HG03097 (cell line): ENCODE results near the gene AP2A2.

Source experiments
- ATAC-seq: cut with Tn5 transposase; IDR thresholded peaks from one replicate; pipeline ENCODE4 v1.9.1; 2021; ENCODE audit not compliant: unreplicated experiment, low FRiP score

The AP2A2 gene

GRCh38 chr11:992577-992976 is 66.9 kb downstream of the AP2A2 start:
- ATAC-seq = no peak

- ATAC-seq = no peak
Measured at GRCh38 chr11:993632-994167, 68.0 kb downstream of the AP2A2 start.

- no peak for ATAC-seq
Measured at GRCh38 chr11:995044-995751, 69.5 kb downstream of the AP2A2 start.

GRCh38 chr11:995752-996420 is 70.2 kb downstream of the AP2A2 start:
- no peak for ATAC-seq

- ATAC-seq = no peak
Measured at GRCh38 chr11:996681-997080, 71.0 kb downstream of the AP2A2 start.

GRCh38 chr11:997907-998306 is 72.2 kb downstream of the AP2A2 start:
- ATAC-seq = no peak

GRCh38 chr11:999009-999408 is 73.3 kb downstream of the AP2A2 start:
- no peak for ATAC-seq

- ATAC-seq = no peak
Measured at GRCh38 chr11:1000357-1001278, 74.9 kb downstream of the AP2A2 start.

GRCh38 chr11:1001617-1002405 is 76.1 kb downstream of the AP2A2 start:
- ATAC-seq = no peak

- no peak for ATAC-seq
Measured at GRCh38 chr11:1002406-1002984, 76.8 kb downstream of the AP2A2 start.

GRCh38 chr11:1003159-1003558 is 77.5 kb downstream of the AP2A2 start:
- no peak for ATAC-seq

- no peak for ATAC-seq
Measured at GRCh38 chr11:1005928-1006327, 80.3 kb downstream of the AP2A2 start.

- no peak for ATAC-seq
Measured at GRCh38 chr11:1006762-1007161, 81.1 kb downstream of the AP2A2 start.

- ATAC-seq = no peak
Measured at GRCh38 chr11:1007279-1007678, 81.6 kb downstream of the AP2A2 start.

GRCh38 chr11:1008001-1008802 is 82.5 kb downstream of the AP2A2 start:
- ATAC-seq = no peak

GRCh38 chr11:1008803-1009145 is 83.1 kb downstream of the AP2A2 start:
- no peak for ATAC-seq

- no peak for ATAC-seq
Measured at GRCh38 chr11:1009371-1009770, 83.7 kb downstream of the AP2A2 start.

- no peak for ATAC-seq
Measured at GRCh38 chr11:1009991-1010390, 84.3 kb downstream of the AP2A2 start.
